Activated CD4-positive, alpha-beta T cell treated with anti-CD3 and anti-CD28 coated beads for 36 hours (primary cell): Measurements from ENCODE around the gene FMNL2. TPM values are rescaled to one million over a fixed set of nuclear protein-coding genes. Genes with fewer than 3 reads are reported as not detected.

ENCODE experiments used
- ATAC-seq: fragments of 200-7000 bp; cut with Tn5 transposase; one replicate; pipeline ENCODE4 v1.10.0; 2021; ENCODE audit warnings: mild to moderate bottlenecking, moderate library complexity
- CTCF ChIA-PET: fragments of 350-600 bp; sonication (Branson Sonifier 250); formaldehyde crosslinking; loops from one replicate; lab custom pipeline; 2021; ENCODE audit warnings: antibody characterized with exemption; lab: Charles Lee
- POLR2A ChIA-PET: fragments of 350-600 bp; sonication (Branson Sonifier 250); formaldehyde crosslinking; loops from one replicate; lab custom pipeline; 2021; ENCODE audit warnings: antibody characterized with exemption, inconsistent platforms; lab: Charles Lee
- DNase-seq: peaks from one replicate; pipeline ENCODE4 v3.0.0-alpha.2; 2020
- H3K27ac Mint-ChIP-seq: one replicate; pipeline ENCODE4 v1.8.0; 2021; ENCODE audit warnings: mixed read lengths
- H3K27me3 Mint-ChIP-seq: one replicate; pipeline ENCODE4 v1.8.0; 2021; ENCODE audit warnings: mixed read lengths
- H3K36me3 Mint-ChIP-seq: one replicate; pipeline ENCODE4 v1.8.0; 2021; ENCODE audit warnings: low read depth, mixed read lengths
- H3K4me1 Mint-ChIP-seq: one replicate; pipeline ENCODE4 v1.8.0; 2021; ENCODE audit warnings: mixed read lengths
- H3K4me3 Mint-ChIP-seq: one replicate; pipeline ENCODE4 v1.8.0; 2021; ENCODE audit warnings: mild to moderate bottlenecking, moderate library complexity, mixed read lengths
- H3K9me3 Mint-ChIP-seq: one replicate; pipeline ENCODE4 v1.8.0; 2021; ENCODE audit warnings: low read depth, mixed read lengths
- intact Hi-C, 2 experiments: fragments of 100-400 bp; cut with DNase I in 1 of 2; cut with micrococcal nuclease in 1 of 2; formaldehyde crosslinking; loops; one replicate each; pipeline versions ENCODE4 v1.14.2 to v1.15.1; 2022 to 2024; cut with DNase I, micrococcal nuclease
- total RNA-seq, 2 experiments: library from RNA; stranded (reverse); gene quantifications; one replicate each; pipeline ENCODE4 v1.2.3, GENCODE V29; 2021

The FMNL2 gene
- total RNA-seq, 2 experiments from 2014 or later: 3.0 to 3.3 TPM

- Mint-ChIP-seq H3K9me3 (no peaks in the 10 kb centered on the region), H3K27me3 (peaks cover 3% of the 10 kb centered on the region), H3K4me1 (no peaks in the 10 kb centered on the region), H3K27ac (no peak overlapping the region), H3K4me3 (no peak overlapping the region), H3K36me3 (no peaks in the 10 kb centered on the region)
- DNase-seq: no peak
- no peak for ATAC-seq
- POLR2A ChIA-PET: no interaction called here
- CTCF ChIA-PET: no interaction called here
- intact Hi-C loops: no loop called here
Observed at GRCh38 chr2:152431370-152432098, 96.6 kb downstream of the FMNL2 start.

DNA sequence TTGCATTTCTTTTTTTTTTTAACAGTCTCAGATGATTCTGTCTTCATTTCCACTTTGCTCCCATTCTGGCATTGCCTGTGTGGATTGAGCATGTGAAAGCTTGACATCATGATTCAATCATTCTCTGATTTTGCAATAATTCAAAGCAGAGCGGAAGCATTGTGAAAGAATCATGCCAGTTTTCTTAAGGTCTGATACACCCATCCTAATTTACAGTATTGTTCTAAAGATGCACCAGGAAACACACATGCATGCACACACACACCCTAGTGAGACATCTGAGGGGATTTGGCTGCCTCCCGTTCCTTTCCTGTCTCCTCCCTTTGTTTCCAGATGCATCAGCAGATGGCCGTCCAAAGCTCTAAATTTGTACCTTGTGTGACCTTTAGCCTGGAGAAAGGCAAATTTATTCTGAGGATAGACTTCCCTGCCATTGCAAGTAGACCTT lies 97.3 kb downstream of the FMNL2 start:
- H3K27ac Mint-ChIP-seq: no peak overlapping the region
- CTCF ChIA-PET: interaction anchor here (0.6 kb wide), 1 partner anchor 305 kb away, joined by 3 read pairs; no protein-coding TSS in a partner anchor
- intact Hi-C loops: no loop called here

DNA sequence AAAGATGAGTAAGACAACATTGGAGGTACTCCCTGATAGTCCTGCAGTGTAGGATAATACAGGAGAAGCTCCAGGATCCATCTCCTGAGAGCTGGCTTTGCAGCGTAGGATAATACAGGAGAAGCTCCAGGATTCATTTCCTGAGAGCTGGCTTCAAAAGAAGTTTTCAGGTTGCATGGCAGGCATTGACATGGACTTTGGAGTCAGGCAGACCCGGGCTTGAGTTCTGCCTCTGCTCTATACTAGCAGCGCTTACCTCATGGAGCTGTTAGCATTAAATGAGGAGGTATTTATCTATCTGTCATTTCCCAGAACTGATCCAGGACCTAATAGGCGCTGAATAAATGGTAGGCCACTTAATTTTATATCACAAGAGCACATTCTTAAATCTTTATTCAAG lies 97.8 kb downstream of the FMNL2 start:
- no peak for ATAC-seq
- Mint-ChIP-seq H3K27ac (no peak overlapping the region), H3K36me3 (no peaks in the 10 kb centered on the region), H3K4me1 (no peaks in the 10 kb centered on the region), H3K27me3 (peaks cover 3% of the 10 kb centered on the region), H3K9me3 (no peaks in the 10 kb centered on the region), H3K4me3 (no peak overlapping the region)
- POLR2A ChIA-PET: no interaction called here
- intact Hi-C loops: no loop called here
- CTCF ChIA-PET: interaction anchor here (0.6 kb wide), 2 partner anchors 33 to 306 kb away, joined by 3 read pairs; no protein-coding TSS in a partner anchor
- no peak for DNase-seq

More for the DNA sequence above, 97.3 kb downstream of the FMNL2 start:
- ATAC-seq (no peak), DNase-seq (no peak)
- Mint-ChIP-seq H3K9me3 (no peaks in the 10 kb centered on the region), H3K36me3 (no peaks in the 10 kb centered on the region), H3K27me3 (peaks cover 3% of the 10 kb centered on the region), H3K4me1 (no peaks in the 10 kb centered on the region), H3K4me3 (no peak overlapping the region)
- POLR2A ChIA-PET: no interaction called here

DNA sequence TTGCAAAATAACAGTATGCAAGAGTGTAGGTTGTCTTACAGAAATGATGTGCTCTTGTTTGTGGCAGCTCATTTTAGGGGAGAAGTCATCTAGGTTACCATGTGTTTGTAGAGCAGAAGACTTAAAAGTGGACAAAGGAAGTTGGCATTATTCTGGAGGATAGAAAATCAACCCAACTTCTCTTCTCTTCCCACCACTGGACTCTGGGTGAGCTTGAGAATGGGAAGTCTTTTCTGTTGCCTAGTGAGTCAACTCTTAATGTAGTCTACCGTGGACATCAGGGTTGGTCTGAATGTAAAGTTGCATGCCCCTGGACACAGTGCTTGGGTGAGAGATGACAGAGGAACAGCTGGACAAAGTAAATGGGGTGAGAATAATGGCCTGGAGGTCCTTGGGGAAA lies 98.3 kb downstream of the FMNL2 start:
- intact Hi-C loops: no loop called here
- no peaks in the 10 kb centered on the region for H3K9me3 Mint-ChIP-seq
- peaks cover 3% of the 10 kb centered on the region for H3K27me3 Mint-ChIP-seq
- ATAC-seq (no peak), DNase-seq (no peak)
- POLR2A ChIA-PET: no interaction called here
- no peak overlapping the region for H3K4me3 Mint-ChIP-seq
- H3K36me3 Mint-ChIP-seq: no peaks in the 10 kb centered on the region
- no peak overlapping the region for H3K27ac Mint-ChIP-seq
- CTCF ChIA-PET: interaction anchor here (0.6 kb wide), 1 partner anchor 33 kb away, joined by 3 read pairs; no protein-coding TSS in a partner anchor
- no peaks in the 10 kb centered on the region for H3K4me1 Mint-ChIP-seq

- no peaks in the 10 kb centered on the region for H3K4me1 Mint-ChIP-seq
- ChIA-PET CTCF (no interaction called here), POLR2A (no interaction called here)
- H3K9me3 Mint-ChIP-seq: no peaks in the 10 kb centered on the region
- DNase-seq: no peak
- no peaks in the 10 kb centered on the region for H3K36me3 Mint-ChIP-seq
- H3K4me3 Mint-ChIP-seq: no peak overlapping the region
- intact Hi-C loops: no loop called here
- no peak overlapping the region for H3K27ac Mint-ChIP-seq
- ATAC-seq: no peak
- peaks cover 1% of the 10 kb centered on the region for H3K27me3 Mint-ChIP-seq
Observed at GRCh38 chr2:152433791-152434190, 98.8 kb downstream of the FMNL2 start.

DNA sequence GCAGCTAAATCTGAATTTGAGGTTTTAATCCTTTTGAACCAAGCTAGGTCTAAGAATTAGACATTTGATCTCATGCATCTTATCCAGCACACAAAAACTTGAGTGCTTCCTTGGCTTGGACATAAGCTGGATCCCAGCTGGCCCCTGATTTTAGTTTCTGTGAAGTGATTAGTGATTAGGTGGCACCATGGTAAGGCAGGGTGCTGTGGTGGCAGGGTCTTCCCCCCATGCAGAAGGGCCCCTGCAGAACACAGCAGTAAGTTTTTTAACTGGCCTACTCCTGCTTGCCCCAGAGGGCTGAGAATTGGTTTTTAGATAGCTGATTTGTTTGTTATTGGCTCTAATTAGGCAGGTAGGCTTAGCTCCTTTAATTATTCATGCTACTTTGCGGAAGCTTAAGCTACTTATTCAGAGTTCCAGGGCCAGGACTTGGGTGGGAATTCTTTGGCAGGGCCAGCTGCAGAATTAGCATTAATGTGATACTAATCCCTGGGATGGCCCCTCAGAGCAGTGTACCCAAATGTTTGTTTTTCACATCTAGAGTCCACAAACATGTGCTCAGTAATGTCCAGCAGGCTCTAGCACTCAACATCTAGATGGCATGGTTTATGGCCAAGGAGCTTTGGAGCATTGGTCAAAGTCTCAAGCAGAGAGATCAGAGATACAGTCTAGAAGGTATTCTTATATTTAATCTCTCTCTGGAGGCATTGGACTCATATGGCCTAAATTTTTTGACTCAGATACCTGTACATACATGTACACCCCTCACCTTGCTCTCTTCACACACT lies 99.6 kb downstream of the FMNL2 start:
- Mint-ChIP-seq H3K4me1 (no peaks in the 10 kb centered on the region), H3K9me3 (no peaks in the 10 kb centered on the region), H3K36me3 (no peaks in the 10 kb centered on the region), H3K4me3 (no peak overlapping the region), H3K27ac (no peak overlapping the region), H3K27me3 (peaks cover 2% of the 10 kb centered on the region)
- ATAC-seq (no peak), DNase-seq (no peak)
- CTCF ChIA-PET: no interaction called here
- POLR2A ChIA-PET: interaction anchor here (0.6 kb wide), 1 partner anchor 528 kb away, joined by 5 read pairs; no protein-coding TSS in a partner anchor
- intact Hi-C loops: no loop called here

GRCh38 chr2:152436148-152436547 lies 101.2 kb downstream of the FMNL2 start:
- intact Hi-C loops: no loop called here
- Mint-ChIP-seq H3K36me3 (no peaks in the 10 kb centered on the region), H3K9me3 (no peaks in the 10 kb centered on the region), H3K27ac (no peak overlapping the region), H3K4me3 (no peak overlapping the region), H3K27me3 (peaks cover 5% of the 10 kb centered on the region), H3K4me1 (peaks cover 3% of the 10 kb centered on the region)
- CTCF ChIA-PET: no interaction called here
- POLR2A ChIA-PET: no interaction called here
- ATAC-seq (no peak), DNase-seq (no peak)

GRCh38 chr2:152437276-152438108 lies 102.5 kb downstream of the FMNL2 start:
- no peak for DNase-seq
- H3K36me3 Mint-ChIP-seq: no peaks in the 10 kb centered on the region
- H3K27me3 Mint-ChIP-seq: peaks cover 8% of the 10 kb centered on the region
- H3K4me1 Mint-ChIP-seq: peaks cover 3% of the 10 kb centered on the region
- no peak for ATAC-seq
- POLR2A ChIA-PET: no interaction called here
- intact Hi-C loops: no loop called here
- no peak overlapping the region for H3K27ac Mint-ChIP-seq
- no peaks in the 10 kb centered on the region for H3K9me3 Mint-ChIP-seq
- no peak overlapping the region for H3K4me3 Mint-ChIP-seq
- CTCF ChIA-PET: interaction anchor here (0.7 to 1.0 kb wide), 2 partner anchors 8 to 15 kb away, joined by 3 read pairs; no protein-coding TSS in a partner anchor

DNA sequence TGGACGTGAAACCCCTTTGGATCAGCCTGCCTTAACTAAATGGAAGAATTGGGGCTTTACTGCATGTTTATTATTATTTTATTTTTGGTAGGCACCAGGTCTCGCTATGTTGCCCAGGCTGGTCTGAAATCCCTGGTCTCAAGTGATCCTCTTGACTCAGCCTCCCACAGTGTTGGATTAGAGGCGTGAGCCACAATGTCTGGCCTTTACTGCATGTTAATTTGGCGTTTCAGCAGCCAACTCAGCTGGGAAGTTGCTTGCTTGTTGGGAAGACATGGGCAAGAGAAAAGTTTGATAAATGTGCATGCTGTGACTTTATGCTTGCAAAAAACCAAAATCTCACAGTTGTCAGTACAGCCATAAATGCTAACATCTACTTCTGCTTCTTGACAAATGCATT lies 105.1 kb downstream of the FMNL2 start:
- DNase-seq: no peak
- H3K4me3 Mint-ChIP-seq: no peak overlapping the region

GRCh38 chr2:152440460-152440859 lies 105.5 kb downstream of the FMNL2 start:
- ChIA-PET POLR2A (no interaction called here), CTCF (no interaction called here)
- no peak overlapping the region for H3K4me3 Mint-ChIP-seq
- no peaks in the 10 kb centered on the region for H3K36me3 Mint-ChIP-seq
- no peaks in the 10 kb centered on the region for H3K9me3 Mint-ChIP-seq
- peaks cover 3% of the 10 kb centered on the region for H3K4me1 Mint-ChIP-seq
- intact Hi-C loops: no loop called here
- DNase-seq: no peak
- H3K27ac Mint-ChIP-seq: no peak overlapping the region
- peaks cover 17% of the 10 kb centered on the region for H3K27me3 Mint-ChIP-seq
- no peak for ATAC-seq

More for the DNA sequence above, 105.1 kb downstream of the FMNL2 start:
- no peaks in the 10 kb centered on the region for H3K36me3 Mint-ChIP-seq
- POLR2A ChIA-PET: no interaction called here
- peaks cover 17% of the 10 kb centered on the region for H3K27me3 Mint-ChIP-seq
- CTCF ChIA-PET: no interaction called here
- intact Hi-C loops: no loop called here
- peaks cover 3% of the 10 kb centered on the region for H3K4me1 Mint-ChIP-seq
- H3K9me3 Mint-ChIP-seq: no peaks in the 10 kb centered on the region
- H3K27ac Mint-ChIP-seq: no peak overlapping the region
- no peak for ATAC-seq

GRCh38 chr2:152441961-152442360 lies 107.0 kb downstream of the FMNL2 start:
- DNase-seq (no peak), ATAC-seq (no peak)
- peaks cover 17% of the 10 kb centered on the region for H3K27me3 Mint-ChIP-seq
- H3K36me3 Mint-ChIP-seq: no peaks in the 10 kb centered on the region
- H3K4me3 Mint-ChIP-seq: no peak overlapping the region
- H3K9me3 Mint-ChIP-seq: no peaks in the 10 kb centered on the region
- CTCF ChIA-PET: no interaction called here
- intact Hi-C loops: no loop called here
- H3K4me1 Mint-ChIP-seq: peaks cover 10% of the 10 kb centered on the region
- no peak overlapping the region for H3K27ac Mint-ChIP-seq
- POLR2A ChIA-PET: no interaction called here
